ENCODE measurements around the gene CDPF1. TPM values are rescaled to one million over a fixed set of nuclear protein-coding genes. Genes with fewer than 3 reads are reported as not detected.

The CDPF1 gene
- total RNA-seq, 2 donors from 2014 or later: 8.1 to 12.4 TPM

GRCh38 chr22:46260038-46260437 is 9.9 kb upstream of the CDPF1 start:
- DNase-seq (ENCODE audit: low spot score) (no peak), ATAC-seq (ENCODE audit: insufficient number of reproducible peaks, low FRiP score, low read depth) (no peak)
- H3K4me1 ChIP-seq (ENCODE audit: control insufficient read depth in 1 of 2, low read depth in 2 of 2): peaks cover 0 to 3% of the 10 kb centered on the region in 2 donors
- H3K4me3 ChIP-seq: no peak overlapping the region
- no peaks in the 10 kb centered on the region for H3K9me3 ChIP-seq
- no peak for TF ChIP-seq CTCF (IDR thresholded peaks at IDR 0.05)
- H3K27me3 ChIP-seq (replicated peaks; ENCODE audit: insufficient read depth): no peaks in the 10 kb centered on the region
- no peaks in the 10 kb centered on the region for H3K36me3 ChIP-seq
- no peak overlapping the region for H3K27ac ChIP-seq

- Histone ChIP-seq H3K9me3 (no peaks in the 10 kb centered on the region), H3K27me3 (replicated peaks; ENCODE audit: insufficient read depth) (no peaks in the 10 kb centered on the region), H3K27ac (no peak overlapping the region), H3K36me3 (no peaks in the 10 kb centered on the region), H3K4me1 (ENCODE audit: control insufficient read depth in 1 of 2, low read depth in 2 of 2) (peaks cover 0 to 3% of the 10 kb centered on the region in 2 donors), H3K4me3 (no peak overlapping the region)
- DNase-seq (ENCODE audit: low spot score): no peak
- no peak for ATAC-seq (ENCODE audit: insufficient number of reproducible peaks, low FRiP score, low read depth)
- no peak for TF ChIP-seq CTCF (IDR thresholded peaks at IDR 0.05)
These were observed 9.3 kb upstream of the CDPF1 start for GRCh38 chr22:46259374-46259773.

- Histone ChIP-seq H3K36me3 (no peaks in the 10 kb centered on the region), H3K4me1 (ENCODE audit: control insufficient read depth in 1 of 2, low read depth in 2 of 2) (peaks cover 0 to 3% of the 10 kb centered on the region in 2 donors), H3K9me3 (no peaks in the 10 kb centered on the region), H3K4me3 (no peak overlapping the region), H3K27me3 (replicated peaks; ENCODE audit: insufficient read depth) (no peaks in the 10 kb centered on the region), H3K27ac (no peak overlapping the region)
- DNase-seq (ENCODE audit: low spot score) (no peak), ATAC-seq (ENCODE audit: insufficient number of reproducible peaks, low FRiP score, low read depth) (no peak)
- TF ChIP-seq CTCF (IDR thresholded peaks at IDR 0.05): no peak
These were observed 6.4 kb upstream of the CDPF1 start for GRCh38 chr22:46256358-46256958.

GRCh38 chr22:46251816-46252380 is 1.8 kb upstream of the CDPF1 start:
- peaks cover 5 to 20% of the 10 kb centered on the region in 2 donors for H3K4me1 ChIP-seq (ENCODE audit: control insufficient read depth in 1 of 2, low read depth in 2 of 2)
- no peak overlapping the region for H3K4me3 ChIP-seq
- no peak for DNase-seq (ENCODE audit: low spot score)
- H3K27me3 ChIP-seq (replicated peaks; ENCODE audit: insufficient read depth): no peaks in the 10 kb centered on the region
- H3K27ac ChIP-seq: no peak overlapping the region
- TF ChIP-seq CTCF (IDR thresholded peaks at IDR 0.05): no peak
- no peak for ATAC-seq (ENCODE audit: insufficient number of reproducible peaks, low FRiP score, low read depth)
- no peaks in the 10 kb centered on the region for H3K9me3 ChIP-seq
- no peaks in the 10 kb centered on the region for H3K36me3 ChIP-seq

- ATAC-seq (ENCODE audit: insufficient number of reproducible peaks, low FRiP score, low read depth) (no peak), DNase-seq (ENCODE audit: low spot score) (no peak)
- no peak overlapping the region for H3K27ac ChIP-seq
- H3K27me3 ChIP-seq (replicated peaks; ENCODE audit: insufficient read depth): no peaks in the 10 kb centered on the region
- peak overlapping the region; percentile 75 for H3K4me3 ChIP-seq
- no peak for TF ChIP-seq CTCF (IDR thresholded peaks at IDR 0.05)
- H3K9me3 ChIP-seq: no peaks in the 10 kb centered on the region
- H3K36me3 ChIP-seq: no peaks in the 10 kb centered on the region
- H3K4me1 ChIP-seq (ENCODE audit: control insufficient read depth in 1 of 2, low read depth in 2 of 2): peaks cover 5 to 20% of the 10 kb centered on the region in 2 donors
These were observed 1.2 kb upstream of the CDPF1 start for GRCh38 chr22:46251266-46251665.
